Activated CD4-positive, CD25-positive, alpha-beta regulatory T cell treated with anti-CD3 and anti-CD28 coated beads, Interleukin-2, amount 50 U/mL, for 16 hours (primary cell): ENCODE results near the gene HEATR9.

Experiments
- DNase-seq: peaks from one replicate; pipeline ENCODE4 v3.0.0-alpha.2; 2020; ENCODE audit warnings: low read depth, low spot score

The HEATR9 gene

DNA sequence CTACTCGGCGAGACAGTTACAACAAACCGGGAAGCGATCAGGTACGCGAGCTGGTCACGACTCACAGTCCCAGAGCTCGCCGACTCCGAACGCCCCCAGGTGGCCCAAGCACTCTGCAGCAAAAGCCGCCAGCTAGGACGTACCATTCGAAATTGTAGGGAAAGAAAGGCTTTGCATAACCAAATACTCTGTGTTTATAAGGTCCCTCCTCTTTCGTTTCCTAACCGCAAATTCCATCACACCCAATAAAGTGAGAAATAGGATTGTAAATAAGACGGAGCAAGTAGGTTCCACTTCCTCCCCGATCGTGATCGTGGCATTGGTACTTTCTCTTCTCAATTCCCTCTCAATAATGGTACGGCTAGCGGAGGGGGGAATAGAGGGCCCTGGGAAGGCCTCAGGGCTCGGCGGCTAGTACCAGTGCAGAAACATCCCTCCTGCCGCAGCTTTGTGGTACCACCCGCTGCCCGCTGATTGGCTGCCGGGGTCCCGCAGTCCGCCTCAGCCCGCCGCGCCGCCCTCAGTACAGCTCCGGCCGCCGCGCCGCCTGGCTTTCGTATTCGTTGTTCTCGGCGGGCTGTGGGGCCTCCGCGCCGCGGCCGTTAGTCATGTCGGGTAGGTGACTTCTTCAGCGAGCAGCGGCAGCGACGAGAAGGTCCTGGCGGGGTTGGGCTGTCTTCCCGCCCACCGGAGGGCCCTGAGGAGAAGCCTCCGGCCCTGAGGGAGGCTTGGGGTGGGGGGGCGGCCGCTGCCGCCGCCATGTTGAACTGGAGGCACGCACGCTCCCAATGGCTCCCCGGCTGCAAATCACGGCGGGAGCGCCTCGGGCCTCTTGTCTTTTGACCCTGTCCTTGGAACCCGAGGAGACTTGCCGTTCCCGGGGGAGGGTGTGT lies 59.5 kb downstream of the HEATR9 start, which contains the start of gene TAF15:
TSS of gene TAF15 (plus strand) at position 523 of the 893 bp plus-strand sequence. CDS start at position 609, 86 bp downstream.
- DNase-seq: peak; percentile 91

DNA sequence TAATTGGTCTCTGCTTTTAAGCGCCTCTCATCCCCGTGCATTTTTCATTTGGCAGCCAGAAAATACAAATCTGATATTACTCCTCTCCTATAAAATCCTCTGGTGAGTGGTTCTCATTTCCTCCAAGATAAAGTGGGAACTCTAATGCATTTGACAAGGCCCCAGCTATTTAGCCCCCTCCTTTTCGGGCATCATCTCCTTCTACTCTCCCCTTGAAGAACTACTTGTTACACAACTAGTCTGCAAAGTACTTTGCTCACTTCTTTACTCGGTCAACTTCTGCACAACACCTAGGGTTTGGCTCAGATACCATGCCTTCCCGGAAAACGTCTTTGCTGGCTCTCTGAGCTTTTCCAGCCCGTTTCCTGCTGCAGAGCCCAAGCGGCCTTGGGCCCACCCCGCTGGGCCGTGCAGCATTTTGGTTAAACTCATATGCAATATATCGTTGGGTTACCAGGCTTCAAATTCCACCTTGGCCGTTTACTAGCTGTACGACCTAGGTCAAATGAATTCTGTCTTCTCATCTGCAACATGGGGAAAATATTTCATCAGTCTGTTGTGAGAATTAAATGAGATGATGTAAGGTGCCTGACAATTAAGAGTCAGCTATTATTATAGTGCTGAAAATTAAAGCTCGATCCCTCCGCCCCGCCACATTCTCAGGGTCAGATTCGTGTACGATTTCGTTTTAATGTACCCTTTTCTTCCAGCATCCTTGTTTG lies 60.3 kb downstream of the HEATR9 start:
- no peak for DNase-seq

GRCh38 chr17:35807371-35808144 lies 61.1 kb downstream of the HEATR9 start:
- DNase-seq: no peak
